Fibroblast of lung (primary cell): ENCODE measurements around the gene BPTF.

Source experiments
- CTCF ChIP-seq, 2 donors: IDR thresholded peaks in 1 of 2; conservative IDR thresholded peaks in 1 of 2; 1 replicate in 1 of 2; 2 replicates in 1 of 2; pipeline ENCODE4 v1.5.1; 2011 to 2012; ENCODE audit warnings: low read length in 2 of 2, control low read depth in 1 of 2, inconsistent platforms in 1 of 2, low read depth in 1 of 2, mild to moderate bottlenecking in 1 of 2
- EZH2 ChIP-seq: IDR thresholded peaks from 2 replicates; pipeline ENCODE4 v1.5.1; 2012; ENCODE audit warnings: low read length, control low read depth, mild to moderate bottlenecking; ENCODE audit errors: missing control alignments

- no peak for TF ChIP-seq CTCF (conservative IDR thresholded peaks at IDR 0.05 in 1 of 2, IDR thresholded peaks at IDR 0.05 in 1 of 2; ENCODE audit: low read depth in 1 of 2, low read length in 2 of 2)
- no peak for TF ChIP-seq EZH2
Observed at GRCh38 chr17:67836205-67836987, 11.1 kb downstream of the BPTF start.
